ENCODE results near the gene DAPK1.

- TF ChIP-seq POLR2A (IDR thresholded peaks at IDR 0.05; ENCODE audit: low read length) (no peak), GATA1 (IDR thresholded peaks at IDR 0.05; ENCODE audit: low read depth, low read length) (no peak)
Observed at GRCh38 chr9:87676976-87677775, 179.5 kb downstream of the DAPK1 start.

All from erythroblast (primary cell).